SK-N-SH treated with all-trans-retinoic acid at 6 μM for 48 hours (cell line): Measurements from ENCODE around the gene IL20RA.
A peak's percentile ranks its signal among the peaks of the same experiment; 100 is the strongest.
"Not testable (repeated sequence)": the region's sequence is repeated elsewhere in the genome, so short reads cannot be mapped to it uniquely, and the experiment has no call there.

ENCODE experiments used
- ATAC-seq: fragments of 200-7000 bp; cut with Tn5 transposase; 3 replicates; pipeline ENCODE4 v1.9.1; 2020; ENCODE audit warnings: mild to moderate bottlenecking, moderate library complexity
- ARNTL ChIP-seq: fragments of 450-650 bp; formaldehyde crosslinking; IDR thresholded peaks from 2 replicates; pipeline ENCODE4 v1.5.0; 2020; ENCODE audit warnings: low read depth, mild to moderate bottlenecking, moderate library complexity, borderline replicate concordance
- CSDC2 ChIP-seq: fragments of 250-450 bp; sonication (Bioruptor Pico); IDR thresholded peaks from 2 replicates; pipeline ENCODE4 v1.5.0; 2020; ENCODE audit warnings: mild to moderate bottlenecking, moderate library complexity
- ESRRG ChIP-seq: fragments of 250-450 bp; sonication (Bioruptor Pico); IDR thresholded peaks from 2 replicates; pipeline ENCODE4 v1.6.1; 2021; ENCODE audit warnings: mild to moderate bottlenecking
- ISL1 ChIP-seq: fragments of 250-450 bp; sonication (Bioruptor Pico); IDR thresholded peaks from 2 replicates; pipeline ENCODE4 v2.1.2; 2022; ENCODE audit warnings: mild to moderate bottlenecking, moderate library complexity
- OSR1 ChIP-seq: fragments of 250-450 bp; sonication (Bioruptor Pico); IDR thresholded peaks from 2 replicates; pipeline ENCODE4 v1.8.0; 2022; ENCODE audit warnings: moderate library complexity, mild to moderate bottlenecking, inconsistent platforms
- PPARA ChIP-seq: fragments of 250-450 bp; sonication (Bioruptor Pico); IDR thresholded peaks from 2 replicates; pipeline ENCODE4 v1.5.0; 2020; ENCODE audit warnings: mild to moderate bottlenecking, borderline replicate concordance
- RARB ChIP-seq: fragments of 250-450 bp; sonication (Bioruptor Pico); IDR thresholded peaks from 2 replicates; pipeline ENCODE4 v1.8.0; 2021; ENCODE audit warnings: mild to moderate bottlenecking, moderate library complexity
- SNAI2 ChIP-seq: fragments of 250-450 bp; sonication (Bioruptor Pico); IDR thresholded peaks from 2 replicates; pipeline ENCODE4 v1.5.0; 2020; ENCODE audit warnings: mild to moderate bottlenecking, moderate library complexity
- ZC3H10 ChIP-seq: fragments of 250-450 bp; sonication (Bioruptor Pico); IDR thresholded peaks from 2 replicates; pipeline ENCODE4 v1.5.1; 2021; ENCODE audit warnings: mild to moderate bottlenecking, moderate library complexity
- ZFP3 ChIP-seq: fragments of 250-450 bp; sonication (Bioruptor Pico); IDR thresholded peaks from 2 replicates; pipeline ENCODE4 v1.5.0; 2020; ENCODE audit warnings: mild to moderate bottlenecking, moderate library complexity
- ZNF565 ChIP-seq: fragments of 450-650 bp; formaldehyde crosslinking; conservative IDR thresholded peaks from 2 replicates; pipeline ENCODE4 v1.5.0; 2020; ENCODE audit warnings: low read depth, mild to moderate bottlenecking, moderate library complexity
- ZNF70 ChIP-seq: fragments of 450-650 bp; formaldehyde crosslinking; IDR thresholded peaks from 2 replicates; pipeline ENCODE4 v1.5.0; 2020; ENCODE audit warnings: mild to moderate bottlenecking, moderate library complexity
- TF ChIP-seq, protein P1 (sequence below): fragments of 250-450 bp; sonication (Bioruptor Pico); IDR thresholded peaks from 2 replicates; pipeline ENCODE4 v1.5.1; 2020; ENCODE audit warnings: low read depth, mild to moderate bottlenecking, moderate library complexity
- TF ChIP-seq, protein P2 (sequence below): fragments of 250-450 bp; sonication (Bioruptor Pico); IDR thresholded peaks from 2 replicates; pipeline ENCODE4 v1.8.0; 2020; ENCODE audit warnings: mild to moderate bottlenecking, moderate library complexity, borderline replicate concordance
- TF ChIP-seq, protein P3 (sequence below): fragments of 250-450 bp; sonication (Bioruptor Pico); IDR thresholded peaks from 2 replicates; pipeline ENCODE4 v1.5.1; 2021; ENCODE audit warnings: mild to moderate bottlenecking, moderate library complexity
- TF ChIP-seq, protein P4 (sequence below): fragments of 250-450 bp; sonication (Bioruptor Pico); IDR thresholded peaks from 2 replicates; pipeline ENCODE4 v1.5.0; 2020; ENCODE audit warnings: mild to moderate bottlenecking, moderate library complexity

Gene IL20RA

DNA sequence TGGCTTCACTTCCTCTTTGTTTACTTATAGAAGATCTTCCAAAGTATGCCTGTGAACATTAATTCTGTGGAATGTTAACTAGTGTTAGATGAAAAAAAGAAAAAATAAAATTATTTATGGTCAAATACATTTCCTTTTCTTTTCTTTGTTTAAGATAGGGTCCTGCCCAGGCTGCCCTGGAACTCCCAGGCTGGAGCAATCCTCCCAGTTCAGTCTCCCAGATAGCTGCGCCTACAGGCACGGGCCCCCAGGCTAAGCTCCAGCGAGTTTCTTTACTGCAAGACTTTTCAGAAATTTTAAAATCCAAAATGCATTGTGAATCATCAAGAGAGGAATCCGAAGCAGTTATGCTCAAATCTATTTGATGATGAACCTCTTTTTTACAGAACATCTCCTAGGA is 39.3 kb upstream of the IL20RA start:
- ATAC-seq = no peak
- no peak for TF ChIP-seq ARNTL (CRISPR knock-in tag)
- TF ChIP-seq, protein P1, sequence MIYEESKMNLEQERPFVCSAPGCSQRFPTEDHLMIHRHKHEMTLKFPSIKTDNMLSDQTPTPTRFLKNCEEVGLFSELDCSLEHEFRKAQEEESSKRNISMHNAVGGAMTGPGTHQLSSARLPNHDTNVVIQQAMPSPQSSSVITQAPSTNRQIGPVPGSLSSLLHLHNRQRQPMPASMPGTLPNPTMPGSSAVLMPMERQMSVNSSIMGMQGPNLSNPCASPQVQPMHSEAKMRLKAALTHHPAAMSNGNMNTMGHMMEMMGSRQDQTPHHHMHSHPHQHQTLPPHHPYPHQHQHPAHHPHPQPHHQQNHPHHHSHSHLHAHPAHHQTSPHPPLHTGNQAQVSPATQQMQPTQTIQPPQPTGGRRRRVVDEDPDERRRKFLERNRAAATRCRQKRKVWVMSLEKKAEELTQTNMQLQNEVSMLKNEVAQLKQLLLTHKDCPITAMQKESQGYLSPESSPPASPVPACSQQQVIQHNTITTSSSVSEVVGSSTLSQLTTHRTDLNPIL = no peak
- TF ChIP-seq, protein P2, sequence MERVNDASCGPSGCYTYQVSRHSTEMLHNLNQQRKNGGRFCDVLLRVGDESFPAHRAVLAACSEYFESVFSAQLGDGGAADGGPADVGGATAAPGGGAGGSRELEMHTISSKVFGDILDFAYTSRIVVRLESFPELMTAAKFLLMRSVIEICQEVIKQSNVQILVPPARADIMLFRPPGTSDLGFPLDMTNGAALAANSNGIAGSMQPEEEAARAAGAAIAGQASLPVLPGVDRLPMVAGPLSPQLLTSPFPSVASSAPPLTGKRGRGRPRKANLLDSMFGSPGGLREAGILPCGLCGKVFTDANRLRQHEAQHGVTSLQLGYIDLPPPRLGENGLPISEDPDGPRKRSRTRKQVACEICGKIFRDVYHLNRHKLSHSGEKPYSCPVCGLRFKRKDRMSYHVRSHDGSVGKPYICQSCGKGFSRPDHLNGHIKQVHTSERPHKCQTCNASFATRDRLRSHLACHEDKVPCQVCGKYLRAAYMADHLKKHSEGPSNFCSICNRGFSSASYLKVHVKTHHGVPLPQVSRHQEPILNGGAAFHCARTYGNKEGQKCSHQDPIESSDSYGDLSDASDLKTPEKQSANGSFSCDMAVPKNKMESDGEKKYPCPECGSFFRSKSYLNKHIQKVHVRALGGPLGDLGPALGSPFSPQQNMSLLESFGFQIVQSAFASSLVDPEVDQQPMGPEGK (CRISPR knock-in tag) = no peak
- TF ChIP-seq ZNF70 (CRISPR knock-in tag) = no peak
- TF ChIP-seq ISL1 = no peak
- no peak for TF ChIP-seq ESRRG (CRISPR knock-in tag)
- TF ChIP-seq ZC3H10 (CRISPR knock-in tag) = no peak
- no peak for TF ChIP-seq ZNF565 (CRISPR knock-in tag)
- no peak for TF ChIP-seq OSR1 (CRISPR knock-in tag)
- TF ChIP-seq, protein P3, sequence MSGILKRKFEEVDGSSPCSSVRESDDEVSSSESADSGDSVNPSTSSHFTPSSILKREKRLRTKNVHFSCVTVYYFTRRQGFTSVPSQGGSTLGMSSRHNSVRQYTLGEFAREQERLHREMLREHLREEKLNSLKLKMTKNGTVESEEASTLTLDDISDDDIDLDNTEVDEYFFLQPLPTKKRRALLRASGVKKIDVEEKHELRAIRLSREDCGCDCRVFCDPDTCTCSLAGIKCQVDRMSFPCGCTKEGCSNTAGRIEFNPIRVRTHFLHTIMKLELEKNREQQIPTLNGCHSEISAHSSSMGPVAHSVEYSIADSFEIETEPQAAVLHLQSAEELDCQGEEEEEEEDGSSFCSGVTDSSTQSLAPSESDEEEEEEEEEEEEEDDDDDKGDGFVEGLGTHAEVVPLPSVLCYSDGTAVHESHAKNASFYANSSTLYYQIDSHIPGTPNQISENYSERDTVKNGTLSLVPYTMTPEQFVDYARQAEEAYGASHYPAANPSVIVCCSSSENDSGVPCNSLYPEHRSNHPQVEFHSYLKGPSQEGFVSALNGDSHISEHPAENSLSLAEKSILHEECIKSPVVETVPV (CRISPR knock-in tag) = no peak
- TF ChIP-seq CSDC2 (CRISPR knock-in tag) = no peak

DNA sequence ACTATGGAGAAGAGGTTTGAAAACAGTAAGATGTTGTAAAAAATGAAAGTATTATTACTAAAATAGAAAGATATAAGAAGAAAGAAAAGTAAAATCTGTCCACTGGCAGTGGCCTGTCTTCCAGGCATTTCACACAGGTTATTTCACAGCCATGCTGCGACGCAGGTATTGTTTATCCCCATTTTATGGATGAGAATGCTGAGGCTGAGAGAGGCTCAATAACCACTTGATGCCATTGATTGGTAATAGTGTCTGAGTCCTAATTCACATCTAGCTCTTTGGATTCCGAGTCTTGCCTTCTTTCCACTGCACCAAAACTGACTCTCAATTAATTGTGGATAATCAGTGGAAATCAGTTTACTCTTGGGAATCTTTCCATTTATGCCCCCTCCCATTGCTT is 37.2 kb upstream of the IL20RA start:
- ATAC-seq = no peak
- TF ChIP-seq ZFP3 (CRISPR knock-in tag) (no peak), PPARA (CRISPR knock-in tag) (no peak)

DNA sequence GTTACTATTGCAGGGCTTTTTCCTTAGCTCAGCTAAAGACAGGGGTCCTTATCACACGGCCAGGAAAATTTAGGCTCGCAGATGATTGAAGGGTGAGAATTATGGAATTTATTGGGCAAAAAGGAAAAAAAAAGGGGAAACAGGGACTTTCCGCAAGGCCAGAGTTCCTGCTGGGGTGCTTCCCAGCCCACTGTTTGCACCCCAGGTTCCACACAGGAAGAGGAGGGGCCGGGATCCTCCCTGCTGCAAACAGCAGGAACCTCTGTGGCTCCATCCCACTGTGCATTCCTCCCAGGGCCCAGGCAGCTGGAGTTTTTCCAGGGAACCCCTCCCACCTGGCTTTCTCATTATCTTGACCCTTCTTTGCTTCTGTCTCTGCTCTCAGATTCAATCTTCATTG is 35.9 kb upstream of the IL20RA start:
- no peak for ATAC-seq
- TF ChIP-seq, protein P4, sequence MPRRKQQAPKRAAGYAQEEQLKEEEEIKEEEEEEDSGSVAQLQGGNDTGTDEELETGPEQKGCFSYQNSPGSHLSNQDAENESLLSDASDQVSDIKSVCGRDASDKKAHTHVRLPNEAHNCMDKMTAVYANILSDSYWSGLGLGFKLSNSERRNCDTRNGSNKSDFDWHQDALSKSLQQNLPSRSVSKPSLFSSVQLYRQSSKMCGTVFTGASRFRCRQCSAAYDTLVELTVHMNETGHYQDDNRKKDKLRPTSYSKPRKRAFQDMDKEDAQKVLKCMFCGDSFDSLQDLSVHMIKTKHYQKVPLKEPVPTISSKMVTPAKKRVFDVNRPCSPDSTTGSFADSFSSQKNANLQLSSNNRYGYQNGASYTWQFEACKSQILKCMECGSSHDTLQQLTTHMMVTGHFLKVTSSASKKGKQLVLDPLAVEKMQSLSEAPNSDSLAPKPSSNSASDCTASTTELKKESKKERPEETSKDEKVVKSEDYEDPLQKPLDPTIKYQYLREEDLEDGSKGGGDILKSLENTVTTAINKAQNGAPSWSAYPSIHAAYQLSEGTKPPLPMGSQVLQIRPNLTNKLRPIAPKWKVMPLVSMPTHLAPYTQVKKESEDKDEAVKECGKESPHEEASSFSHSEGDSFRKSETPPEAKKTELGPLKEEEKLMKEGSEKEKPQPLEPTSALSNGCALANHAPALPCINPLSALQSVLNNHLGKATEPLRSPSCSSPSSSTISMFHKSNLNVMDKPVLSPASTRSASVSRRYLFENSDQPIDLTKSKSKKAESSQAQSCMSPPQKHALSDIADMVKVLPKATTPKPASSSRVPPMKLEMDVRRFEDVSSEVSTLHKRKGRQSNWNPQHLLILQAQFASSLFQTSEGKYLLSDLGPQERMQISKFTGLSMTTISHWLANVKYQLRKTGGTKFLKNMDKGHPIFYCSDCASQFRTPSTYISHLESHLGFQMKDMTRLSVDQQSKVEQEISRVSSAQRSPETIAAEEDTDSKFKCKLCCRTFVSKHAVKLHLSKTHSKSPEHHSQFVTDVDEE (CRISPR knock-in tag) = no peak
- TF ChIP-seq SNAI2 (CRISPR knock-in tag) = no peak
- TF ChIP-seq, protein P2 (CRISPR knock-in tag) = no peak
- no peak for TF ChIP-seq ZC3H10 (CRISPR knock-in tag)
- TF ChIP-seq RARB (CRISPR knock-in tag) = no peak
- TF ChIP-seq PPARA (CRISPR knock-in tag) = no peak

DNA sequence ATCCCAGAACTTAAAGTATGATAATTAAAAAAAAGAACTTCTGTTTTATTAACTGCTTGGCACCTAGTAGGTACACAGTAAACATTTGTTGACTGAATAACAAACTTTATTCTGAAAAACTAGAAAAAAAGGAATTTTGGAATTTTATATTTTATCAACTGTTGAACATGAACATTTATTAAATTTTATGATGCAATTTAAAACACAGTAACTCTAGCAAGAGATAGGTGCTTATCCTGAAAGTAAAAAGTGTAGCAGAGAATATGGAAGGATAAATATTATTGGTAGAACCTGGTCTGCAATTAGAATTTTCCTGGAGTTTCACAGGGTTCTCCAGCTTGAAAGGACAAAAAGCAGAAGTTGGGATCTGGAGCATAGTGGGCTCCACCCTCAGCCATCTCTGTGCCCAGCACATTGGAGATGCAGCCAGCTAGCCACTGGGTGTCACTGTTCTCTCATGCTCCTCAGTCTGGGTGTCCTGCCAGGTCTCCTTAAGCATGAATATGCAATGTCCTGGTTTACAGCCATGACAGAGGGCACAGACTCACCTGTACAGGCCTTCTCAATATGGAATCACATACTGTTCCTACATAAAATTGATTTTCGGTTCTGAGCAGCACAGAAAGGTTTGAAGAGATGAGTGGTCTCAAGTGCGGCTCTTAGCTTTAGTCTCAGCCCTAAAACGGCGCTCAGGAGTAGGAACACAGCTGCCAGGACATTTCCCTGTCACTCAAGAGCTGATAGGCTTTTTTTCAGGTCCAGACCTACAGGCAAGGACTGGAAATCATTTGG is 31.7 kb upstream of the IL20RA start:
- peak; percentile 100 for ATAC-seq
- TF ChIP-seq SNAI2 (CRISPR knock-in tag) (no peak), ISL1 (no peak), ZC3H10 (CRISPR knock-in tag) (no peak)
- TF ChIP-seq, protein P4 (CRISPR knock-in tag) = no peak
- TF ChIP-seq, all 23 proteins: peak for 0

DNA sequence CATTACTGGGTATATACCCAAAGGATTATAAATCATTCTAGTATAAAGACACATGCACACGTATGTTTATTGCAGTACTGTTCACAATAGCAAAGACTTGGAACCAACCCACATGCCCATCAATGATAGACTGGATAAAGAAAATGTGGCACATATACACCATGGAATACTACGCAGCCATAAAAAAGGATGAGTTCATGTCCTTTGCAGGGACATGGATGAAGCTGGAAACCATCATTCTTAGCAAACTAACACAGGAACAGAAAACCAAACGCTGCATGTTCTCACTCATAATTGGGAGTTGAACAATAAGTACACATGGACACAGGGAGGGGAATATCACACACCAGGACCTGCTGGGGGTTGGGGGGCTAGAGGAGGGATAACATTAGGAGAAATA is 31.0 kb upstream of the IL20RA start:
- ATAC-seq = not testable (repeated sequence)
